PC-9 (cell line): ENCODE results near the gene PDE4D.

Source experiments
- EZH2 ChIP-seq: fragments of 200-600 bp; sonication (generic); IDR thresholded peaks from 2 replicates; pipeline ENCODE4 v1.8.0; 2017; ENCODE audit warnings: antibody characterized with exemption, low read depth
- TF ChIP-seq, protein P1 (sequence below): fragments of 200-600 bp; sonication (generic); conservative IDR thresholded peaks from 2 replicates; pipeline ENCODE4 v1.6.1; 2017; ENCODE audit warnings: mixed run types, antibody characterized with exemption, mild to moderate bottlenecking, moderate library complexity

DNA sequence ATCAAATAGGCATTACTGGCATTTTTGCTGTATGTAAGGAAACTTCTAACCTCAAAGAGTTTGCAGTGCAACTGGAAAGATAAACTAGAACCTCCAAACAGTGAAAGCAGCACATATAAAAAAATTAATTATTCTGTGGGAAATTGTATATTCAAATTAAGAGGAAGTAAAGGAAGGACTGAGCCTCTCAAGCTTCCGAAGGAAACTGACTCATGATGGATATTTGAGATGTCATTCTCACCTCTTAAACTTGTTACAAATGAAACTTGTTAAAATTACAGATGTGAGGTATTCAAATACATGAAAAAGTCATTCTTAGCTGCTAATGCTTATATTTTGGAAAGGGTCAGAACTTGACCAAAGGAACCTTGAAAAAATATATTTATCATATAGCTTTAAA is 538.7 kb downstream of the PDE4D start:
- TF ChIP-seq, protein P1, sequence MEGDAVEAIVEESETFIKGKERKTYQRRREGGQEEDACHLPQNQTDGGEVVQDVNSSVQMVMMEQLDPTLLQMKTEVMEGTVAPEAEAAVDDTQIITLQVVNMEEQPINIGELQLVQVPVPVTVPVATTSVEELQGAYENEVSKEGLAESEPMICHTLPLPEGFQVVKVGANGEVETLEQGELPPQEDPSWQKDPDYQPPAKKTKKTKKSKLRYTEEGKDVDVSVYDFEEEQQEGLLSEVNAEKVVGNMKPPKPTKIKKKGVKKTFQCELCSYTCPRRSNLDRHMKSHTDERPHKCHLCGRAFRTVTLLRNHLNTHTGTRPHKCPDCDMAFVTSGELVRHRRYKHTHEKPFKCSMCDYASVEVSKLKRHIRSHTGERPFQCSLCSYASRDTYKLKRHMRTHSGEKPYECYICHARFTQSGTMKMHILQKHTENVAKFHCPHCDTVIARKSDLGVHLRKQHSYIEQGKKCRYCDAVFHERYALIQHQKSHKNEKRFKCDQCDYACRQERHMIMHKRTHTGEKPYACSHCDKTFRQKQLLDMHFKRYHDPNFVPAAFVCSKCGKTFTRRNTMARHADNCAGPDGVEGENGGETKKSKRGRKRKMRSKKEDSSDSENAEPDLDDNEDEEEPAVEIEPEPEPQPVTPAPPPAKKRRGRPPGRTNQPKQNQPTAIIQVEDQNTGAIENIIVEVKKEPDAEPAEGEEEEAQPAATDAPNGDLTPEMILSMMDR: no peak
- no peak for TF ChIP-seq EZH2
